GM18867 (cell line): ENCODE data around the gene HSPA6.
"Not testable (repeated sequence)": the region's sequence is repeated elsewhere in the genome, so short reads cannot be mapped to it uniquely, and the experiment has no call there.

Experiments used
- ATAC-seq: cut with Tn5 transposase; IDR thresholded peaks from one replicate; pipeline ENCODE4 v1.9.1; 2021; ENCODE audit warnings: mild to moderate bottlenecking, moderate library complexity; ENCODE audit not compliant: unreplicated experiment

HSPA6 gene

DNA sequence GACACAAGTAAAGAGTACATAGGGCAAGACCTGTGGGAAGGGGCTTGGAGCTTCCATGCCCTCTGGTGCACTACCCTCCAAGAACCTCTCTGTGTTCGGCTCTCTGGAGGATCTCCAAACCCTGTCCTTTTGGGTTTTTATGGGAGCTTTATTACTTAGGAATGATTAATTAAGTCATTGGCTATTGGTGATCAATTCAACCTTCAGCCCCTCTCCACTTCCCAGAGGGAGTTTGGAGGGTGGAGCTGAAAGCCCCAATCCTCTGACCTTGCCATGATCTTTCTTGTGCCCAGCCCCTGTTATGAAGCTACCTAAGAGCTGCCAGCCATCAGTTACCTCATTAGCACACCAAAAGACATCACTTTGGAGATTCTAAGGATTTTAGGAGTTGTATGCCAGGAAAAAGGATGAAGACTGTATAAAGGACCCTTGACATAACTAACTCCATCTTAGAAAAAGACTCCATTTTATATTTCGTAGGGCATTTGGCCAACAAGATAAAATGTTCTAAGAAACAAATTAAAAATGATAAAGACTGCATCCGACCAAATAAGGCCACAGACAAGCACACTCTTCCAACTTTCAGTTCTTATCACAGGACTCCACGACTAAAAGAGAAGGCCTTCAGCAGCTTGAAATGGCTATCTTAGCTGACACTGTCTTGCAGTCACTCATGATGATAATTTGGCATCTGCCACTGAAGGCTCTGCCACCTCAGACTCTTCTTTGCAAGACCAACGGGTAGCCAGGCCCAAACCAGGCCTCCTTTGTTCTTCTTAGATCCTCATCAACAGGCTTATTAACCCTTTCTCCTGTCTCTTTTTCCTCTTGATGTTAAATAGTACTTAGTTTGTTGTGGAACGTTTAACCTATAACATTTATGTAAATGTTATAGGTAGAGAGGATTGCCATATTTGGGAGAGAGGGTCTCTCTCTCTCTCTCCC, 33.4 kb downstream of the HSPA6 start:
- not testable (repeated sequence) for ATAC-seq

DNA sequence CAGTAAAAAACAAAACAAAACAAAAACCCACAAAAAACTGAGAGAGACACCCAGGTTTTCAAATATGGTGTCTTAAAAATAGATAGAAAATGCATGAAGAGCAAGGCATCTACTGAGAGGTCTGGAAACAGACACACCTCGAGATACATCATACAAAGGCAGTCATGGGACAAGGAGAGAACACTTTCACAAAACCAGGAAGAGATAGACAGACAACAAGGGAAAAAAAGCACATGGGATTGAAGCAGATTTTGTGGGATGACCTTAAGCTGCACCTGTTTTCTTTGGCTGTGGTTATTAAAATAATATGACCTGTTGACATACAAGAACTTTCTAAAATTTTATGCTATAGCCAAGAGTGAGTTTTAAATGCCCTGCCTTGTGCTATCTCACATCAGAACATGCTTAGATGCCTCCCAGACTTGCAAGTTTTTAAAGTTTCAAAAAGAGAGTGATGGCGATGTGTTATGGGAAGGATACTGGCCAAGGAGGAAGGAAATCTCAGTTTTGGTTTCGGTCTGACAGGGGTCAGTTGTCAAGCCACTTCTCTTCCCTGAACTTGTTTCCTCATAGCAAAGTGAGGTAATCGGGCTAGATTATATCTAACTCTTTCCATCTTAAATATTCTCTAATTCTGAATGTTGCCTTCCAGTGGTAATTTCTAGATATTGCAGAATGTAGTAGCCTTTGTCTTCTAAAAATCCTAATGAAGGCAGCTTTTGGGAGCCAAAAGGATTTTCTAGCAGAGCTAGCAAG, 36.8 kb downstream of the HSPA6 start:
- ATAC-seq, result not testable (repeated sequence)

DNA sequence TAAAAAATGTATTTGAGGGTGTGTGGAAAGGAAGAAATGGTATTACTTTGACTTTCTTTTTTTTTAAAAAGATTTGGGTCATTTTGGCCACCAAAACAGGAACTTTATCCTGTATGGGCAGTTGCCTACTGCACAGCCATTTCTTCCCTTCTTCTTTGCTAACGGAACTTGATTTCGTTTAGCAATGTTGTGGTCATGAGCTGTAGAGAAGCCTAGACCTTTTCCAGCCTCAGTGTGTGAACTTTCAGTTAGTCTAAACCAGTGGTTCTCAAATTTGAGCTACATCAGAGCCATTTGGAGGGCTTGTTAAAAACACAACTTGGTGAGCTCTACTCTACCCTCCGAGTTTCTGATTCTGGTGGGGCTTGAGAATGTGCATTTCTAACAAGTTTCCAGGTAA, 38.1 kb downstream of the HSPA6 start:
- ATAC-seq, result peak; percentile 43

DNA sequence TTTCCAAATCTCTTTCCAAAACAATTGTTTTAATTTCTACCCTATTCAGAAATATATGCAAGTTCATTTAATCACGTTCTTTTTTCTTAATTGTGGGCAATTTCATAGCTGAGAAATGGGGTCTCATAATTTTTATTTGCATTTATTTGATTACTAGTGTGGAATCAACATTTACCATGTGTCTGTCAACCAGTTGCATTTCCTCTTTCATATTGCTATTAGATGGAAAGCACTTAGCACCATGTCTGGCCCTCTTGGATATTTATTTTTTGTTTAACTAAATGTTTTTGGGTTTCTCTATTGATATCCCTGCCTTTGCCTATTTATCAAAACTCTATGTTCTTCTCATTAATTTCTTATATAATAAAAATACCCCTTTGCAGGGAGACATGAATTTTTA, 39.2 kb downstream of the HSPA6 start:
- ATAC-seq, result not testable (repeated sequence)

DNA sequence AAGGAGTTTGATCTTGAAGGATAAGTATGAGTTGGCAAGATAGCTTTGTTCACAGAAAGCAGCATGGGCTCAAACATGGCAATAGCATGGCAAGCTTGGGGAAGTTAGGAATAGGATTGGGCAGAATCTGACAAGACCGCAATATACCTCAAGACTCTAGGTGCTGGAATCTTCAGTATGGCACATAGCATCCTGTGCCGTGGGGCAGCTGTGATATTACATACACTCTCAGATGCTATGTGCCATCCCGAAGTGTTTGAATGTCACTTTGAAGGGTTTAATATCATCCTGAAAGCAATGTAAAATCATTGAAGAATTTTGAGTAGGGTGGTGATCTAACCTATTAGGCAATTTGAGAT, 42.2 kb downstream of the HSPA6 start:
- ATAC-seq, result not testable (repeated sequence)

DNA sequence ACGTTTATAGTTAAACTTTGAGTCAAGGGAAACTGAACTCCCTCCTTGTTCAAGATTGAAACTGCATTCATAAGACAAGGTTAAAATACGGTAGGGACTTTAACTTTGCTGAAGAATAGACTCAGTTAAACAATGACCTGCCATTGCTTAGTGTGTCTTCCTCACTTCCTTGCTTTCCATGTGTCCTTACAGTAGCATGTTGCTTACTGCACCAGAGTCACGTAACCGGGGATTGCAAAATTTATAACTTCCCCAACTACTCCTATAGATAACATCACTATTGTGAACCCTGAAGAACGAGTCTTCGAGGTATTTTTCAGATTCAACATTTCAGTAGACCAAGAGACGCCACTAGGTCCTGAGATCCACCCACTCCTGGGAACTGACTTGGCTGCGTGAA, 47.4 kb downstream of the HSPA6 start:
- ATAC-seq, result not testable (repeated sequence)
